ENCODE measurements around the gene SPIN3. TPM values are rescaled to one million over a fixed set of nuclear protein-coding genes. Genes with fewer than 3 reads are reported as not detected.
"Not testable (repeated sequence)": the region's sequence is repeated elsewhere in the genome, so short reads cannot be mapped to it uniquely, and the experiment has no call there.

Gene SPIN3
- total RNA-seq, 1 donor: 7.8 TPM

GRCh38 chrX:56975611-56976010 lies 19.7 kb downstream of the SPIN3 start:
- TF ChIP-seq CTCF (IDR thresholded peaks at IDR 0.05; ENCODE audit: insufficient read depth, low read depth, low read length): no peak
- no peak overlapping the region for H3K4me3 ChIP-seq (ENCODE audit: low read depth, low read length)
- DNase-seq (ENCODE audit: low read depth): peak; percentile 5

- no peak for DNase-seq (ENCODE audit: low read depth)
- no peak for TF ChIP-seq CTCF (IDR thresholded peaks at IDR 0.05; ENCODE audit: insufficient read depth, low read depth, low read length)
- no peak overlapping the region for H3K4me3 ChIP-seq (ENCODE audit: low read depth, low read length)
Measured at GRCh38 chrX:56974408-56974807, 20.9 kb downstream of the SPIN3 start.

GRCh38 chrX:56969559-56969958 lies 25.8 kb downstream of the SPIN3 start:
- H3K4me3 ChIP-seq (ENCODE audit: low read depth, low read length): no peak overlapping the region

GRCh38 chrX:56968980-56969379 lies 26.4 kb downstream of the SPIN3 start:
- DNase-seq (ENCODE audit: low read depth): peak; percentile 5
- no peak overlapping the region for H3K4me3 ChIP-seq (ENCODE audit: low read depth, low read length)
- TF ChIP-seq CTCF (IDR thresholded peaks at IDR 0.05; ENCODE audit: insufficient read depth, low read depth, low read length): no peak

More at GRCh38 chrX:56969559-56969958, 25.8 kb downstream of the SPIN3 start:
- no peak for DNase-seq (ENCODE audit: low read depth)
- TF ChIP-seq CTCF (IDR thresholded peaks at IDR 0.05; ENCODE audit: insufficient read depth, low read depth, low read length): no peak

GRCh38 chrX:56963377-56963776 lies 32.0 kb downstream of the SPIN3 start:
- H3K4me3 ChIP-seq (ENCODE audit: low read depth, low read length): no peak overlapping the region
- TF ChIP-seq CTCF (IDR thresholded peaks at IDR 0.05; ENCODE audit: insufficient read depth, low read depth, low read length): no peak
- no peak for DNase-seq (ENCODE audit: low read depth)

GRCh38 chrX:56947699-56948098 lies 47.6 kb downstream of the SPIN3 start:
- peak; percentile 0 for DNase-seq (ENCODE audit: low read depth)
- no peak for TF ChIP-seq CTCF (IDR thresholded peaks at IDR 0.05; ENCODE audit: insufficient read depth, low read depth, low read length)
- H3K4me3 ChIP-seq (ENCODE audit: low read depth, low read length): no peak overlapping the region

GRCh38 chrX:56946201-56946600 lies 49.1 kb downstream of the SPIN3 start:
- DNase-seq (ENCODE audit: low read depth): peak; percentile 4
- not testable (repeated sequence) for H3K4me3 ChIP-seq (ENCODE audit: low read depth, low read length)

- H3K4me3 ChIP-seq (ENCODE audit: low read depth, low read length); DNase-seq (ENCODE audit: low read depth): not testable (repeated sequence)
Measured at GRCh38 chrX:56945226-56945625, 50.1 kb downstream of the SPIN3 start.
